ENCODE data around the gene SERPINC1. TPM values are rescaled to one million over a fixed set of nuclear protein-coding genes. Genes with fewer than 3 reads are reported as not detected.
A peak's percentile ranks its signal among the peaks of the same experiment; 100 is the strongest.

Gene SERPINC1
- total and polyA plus RNA-seq, 9 of the 15 experiments (the other 6 are each of a cell fraction or from before 2014, with no cell fraction given) = 0.07 to 1.2 (median 0.50) TPM

- TF ChIP-seq ZNF280A (IDR thresholded peaks at IDR 0.05; ENCODE audit: low read depth, partially characterized antibody) (no peak), ZBED1 (IDR thresholded peaks at IDR 0.05) (peak; percentile 93), DDX20 (tag; IDR thresholded peaks at IDR 0.05; ENCODE audit: low read depth) (no peak), HDAC6 (IDR thresholded peaks at IDR 0.05; ENCODE audit: low read depth, low read length) (no peak), PPARD (CRISPR knock-in tag; IDR thresholded peaks at IDR 0.05) (no peak), RBBP5 (IDR thresholded peaks at IDR 0.05; ENCODE audit: borderline replicate concordance, insufficient read depth, low read length, poor library complexity, severe bottlenecking) (peak; percentile 99), THRB (CRISPR knock-in tag; conservative IDR thresholded peaks at IDR 0.05) (peak; percentile 70; the same call in 1 of the 2 replicates), NCOR1 (IDR thresholded peaks at IDR 0.05) (peak; percentile 67), SRSF1 (IDR thresholded peaks at IDR 0.05; ENCODE audit: low read depth, low read length) (no peak), ZNF175 (CRISPR knock-in tag; IDR thresholded peaks at IDR 0.05; ENCODE audit: low read depth) (peak; percentile 85), PHB (CRISPR knock-in tag; IDR thresholded peaks at IDR 0.05) (peak; percentile 94; the same call in 1 of the 2 replicates), DEAF1 (CRISPR knock-in tag; IDR thresholded peaks at IDR 0.05) (no peak), BRF2 (IDR thresholded peaks at IDR 0.05; ENCODE audit: borderline replicate concordance, insufficient read depth, insufficient read length) (no peak), DLX4 (CRISPR knock-in tag; IDR thresholded peaks at IDR 0.05) (no peak), CHD4 (IDR thresholded peaks at IDR 0.05; ENCODE audit: insufficient read depth, insufficient replicate concordance, low read depth, low read length, poor library complexity, severe bottlenecking) (no peak), HNRNPL (IDR thresholded peaks at IDR 0.05; ENCODE audit: low read depth, low read length) (peak; percentile 71; the same call in 1 of the 2 replicates), TBL1XR1 (IDR thresholded peaks at IDR 0.05; ENCODE audit: low read length in 2 of 2) (peak; percentile 75 to 81; a peak in 3 of 4 replicates), ZNF212 (CRISPR knock-in tag; IDR thresholded peaks at IDR 0.05) (no peak; the same call in 1 of the 2 replicates), PHTF2 (CRISPR knock-in tag; IDR thresholded peaks at IDR 0.05) (peak; percentile 87), KLF10 (CRISPR knock-in tag; IDR thresholded peaks at IDR 0.05) (no peak)
These were observed 49.3 kb downstream of the SERPINC1 start, which contains the start of gene GAS5 (continued) for GRCh38 chr1:173867753-173868265.

Measured in K562 (cell line).